HEK293 (cell line): ENCODE data around the gene SOX11.

Source experiments
- CTCF ChIA-PET: fragments of 350-600 bp; formaldehyde crosslinking; extraction: SDS; loops from one replicate; lab custom pipeline; 2021; ENCODE audit warnings: antibody characterized with exemption; lab: Yijun Ruan, JAX
- POLR2A ChIA-PET: fragments of 300-600 bp; formaldehyde crosslinking; extraction: SDS; loops from one replicate; lab custom pipeline; 2020; ENCODE audit warnings: antibody characterized with exemption, inconsistent platforms; lab: Yijun Ruan, JAX
- H3K27ac ChIP-seq: fragments of 200-500 bp; sonication (Bioruptor generic); 2 replicates; pipeline ENCODE4 v1.5.1; 2014; ENCODE audit warnings: low read depth, low read length, control low read depth, inconsistent platforms; ENCODE audit errors: extremely low read depth
- H3K36me3 ChIP-seq, 2 experiments: fragments of 200-500 bp in 1 of 2; sonication (Bioruptor generic) in 1 of 2; 1 replicate in 1 of 2; 2 replicates in 1 of 2; pipeline ENCODE4 v1.5.1; 2014 to 2017; ENCODE audit warnings: inconsistent platforms in 2 of 2, low read length in 2 of 2; ENCODE audit not compliant: control insufficient read depth in 2 of 2, insufficient read depth in 1 of 2
- H3K4me1 ChIP-seq: fragments of 200-500 bp; sonication (Bioruptor generic); 2 replicates; pipeline ENCODE4 v1.5.1; 2014; ENCODE audit warnings: mild to moderate bottlenecking, low read length, inconsistent platforms; ENCODE audit not compliant: control insufficient read depth, insufficient read depth
- H3K4me3 ChIP-seq: 2 replicates; pipeline ENCODE4 v1.5.1; 2011; ENCODE audit warnings: low read depth, mild to moderate bottlenecking, control low read depth, low read length, moderate library complexity
- H3K9me3 ChIP-seq: fragments of 200-500 bp; sonication (Bioruptor generic); 2 replicates; pipeline ENCODE4 v1.5.1; 2014; ENCODE audit warnings: low read depth, low read length, inconsistent platforms; ENCODE audit not compliant: control insufficient read depth, insufficient read depth
- ELK4 ChIP-seq: IDR thresholded peaks from 2 replicates; pipeline ENCODE4 v1.6.1; 2011; ENCODE audit warnings: mild to moderate bottlenecking, low read depth, low read length, borderline replicate concordance
- KLF9 ChIP-seq: fragments of 450-650 bp; formaldehyde crosslinking; IDR thresholded peaks from 2 replicates; pipeline ENCODE4 v1.5.1; 2016; ENCODE audit warnings: missing biosample characterization, missing genetic modification characterization, low read depth
- OVOL3 ChIP-seq: fragments of 450-650 bp; formaldehyde crosslinking; IDR thresholded peaks from 2 replicates; pipeline ENCODE4 v1.5.1; 2016; ENCODE audit warnings: missing biosample characterization, missing genetic modification characterization
- PRDM2 ChIP-seq: fragments of 450-650 bp; formaldehyde crosslinking; IDR thresholded peaks from 2 replicates; pipeline ENCODE4 v1.5.1; 2016; ENCODE audit warnings: missing biosample characterization, missing genetic modification characterization, borderline replicate concordance
- TRIM28 ChIP-seq: IDR thresholded peaks from 2 replicates; pipeline ENCODE4 v1.6.1; 2011; ENCODE audit warnings: low read length, control low read depth, borderline replicate concordance
- ZNF148 ChIP-seq: fragments of 450-650 bp; formaldehyde crosslinking; IDR thresholded peaks from 2 replicates; pipeline ENCODE4 v1.5.0; 2017; ENCODE audit warnings: missing biosample characterization, missing genetic modification characterization, borderline replicate concordance
- ZNF19 ChIP-seq: fragments of 450-650 bp; formaldehyde crosslinking; IDR thresholded peaks from 2 replicates; pipeline ENCODE4; 2016; ENCODE audit warnings: missing biosample characterization, missing genetic modification characterization, low read depth
- ZNF202 ChIP-seq: fragments of 450-650 bp; formaldehyde crosslinking; IDR thresholded peaks from 2 replicates; pipeline ENCODE4 v1.5.1; 2016; ENCODE audit warnings: missing biosample characterization, missing genetic modification characterization, borderline replicate concordance
- ZNF239 ChIP-seq: fragments of 450-650 bp; formaldehyde crosslinking; IDR thresholded peaks from 2 replicates; pipeline ENCODE4 v1.5.1; 2016; ENCODE audit warnings: missing biosample characterization, missing genetic modification characterization
- ZNF426 ChIP-seq: fragments of 450-650 bp; formaldehyde crosslinking; IDR thresholded peaks from 2 replicates; pipeline ENCODE4 v1.5.1; 2017; ENCODE audit warnings: missing biosample characterization, missing genetic modification characterization, mild to moderate bottlenecking, inconsistent platforms, moderate library complexity
- ZNF449 ChIP-seq: fragments of 450-650 bp; formaldehyde crosslinking; IDR thresholded peaks from 2 replicates; pipeline ENCODE4 v1.5.1; 2017; ENCODE audit warnings: missing biosample characterization, mild to moderate bottlenecking, missing genetic modification characterization, moderate library complexity
- ZNF529 ChIP-seq: fragments of 450-650 bp; formaldehyde crosslinking; IDR thresholded peaks from 2 replicates; pipeline ENCODE4 v1.5.1; 2017; ENCODE audit warnings: missing genetic modification characterization, missing biosample characterization; ENCODE audit not compliant: insufficient replicate concordance
- ZNF623 ChIP-seq: fragments of 450-650 bp; formaldehyde crosslinking; IDR thresholded peaks from 2 replicates; pipeline ENCODE4 v1.5.1; 2016; ENCODE audit warnings: missing biosample characterization, missing genetic modification characterization
- ZNF670 ChIP-seq: fragments of 450-650 bp; formaldehyde crosslinking; IDR thresholded peaks from 2 replicates; pipeline ENCODE4 v1.5.1; 2016; ENCODE audit warnings: missing biosample characterization, missing genetic modification characterization, low read depth
- ZNF677 ChIP-seq: fragments of 450-650 bp; IDR thresholded peaks from 2 replicates; pipeline ENCODE4 v1.5.0; 2018; ENCODE audit warnings: missing biosample characterization, mild to moderate bottlenecking, missing genetic modification characterization, moderate library complexity
- ZNF701 ChIP-seq: fragments of 450-650 bp; formaldehyde crosslinking; IDR thresholded peaks from 2 replicates; pipeline ENCODE4 v1.5.1; 2016; ENCODE audit warnings: missing biosample characterization, missing genetic modification characterization
- ZSCAN30 ChIP-seq: fragments of 450-650 bp; IDR thresholded peaks from 2 replicates; pipeline ENCODE4 v1.5.1; 2018; ENCODE audit warnings: missing biosample characterization, mild to moderate bottlenecking, missing genetic modification characterization, moderate library complexity

The SOX11 gene

GRCh38 chr2:5666798-5667197 lies 25.4 kb upstream of the SOX11 start:
- POLR2A ChIA-PET, result no interaction called here
- Histone ChIP-seq H3K36me3 (no peaks in the 10 kb centered on the region), H3K4me3 (no peak overlapping the region), H3K9me3 (no peaks in the 10 kb centered on the region), H3K27ac (no peak overlapping the region), H3K4me1 (no peaks in the 10 kb centered on the region)
- TF ChIP-seq PRDM2, result no peak
- no peak for TF ChIP-seq ZNF677
- no peak for TF ChIP-seq ZNF623 (tag by site-specific recombination)
- TF ChIP-seq ZNF701 (tag by site-specific recombination), result no peak
- TF ChIP-seq ELK4, result no peak
- TF ChIP-seq ZNF426 (tag by site-specific recombination), result no peak
- no peak for TF ChIP-seq TRIM28
- TF ChIP-seq ZNF529, result no peak
- TF ChIP-seq ZNF449, result no peak
- no peak for TF ChIP-seq ZNF202 (tag by site-specific recombination)
- no peak for TF ChIP-seq ZNF19 (tag by site-specific recombination)
- no peak for TF ChIP-seq ZNF670 (tag by site-specific recombination)
- no peak for TF ChIP-seq ZSCAN30 (tag by site-specific recombination)
- no peak for TF ChIP-seq ZNF148
- no peak for TF ChIP-seq OVOL3 (tag by site-specific recombination)
- no peak for TF ChIP-seq ZNF239 (tag by site-specific recombination)
- no peak for TF ChIP-seq KLF9 (tag by site-specific recombination)
- CTCF ChIA-PET, result no interaction called here
